Measurements from ENCODE around the gene BMP8B.
"Not testable (repeated sequence)": the region's sequence is repeated elsewhere in the genome, so short reads cannot be mapped to it uniquely, and the experiment has no call there.

GRCh38 chr1:39770100-39771021, 18.3 kb downstream of the BMP8B start:
- not testable (repeated sequence) for TF ChIP-seq CTCF (IDR thresholded peaks at IDR 0.05; ENCODE audit: insufficient read depth, low read depth, low read length); EZH2 (IDR thresholded peaks at IDR 0.05; ENCODE audit: insufficient read depth, low read length)

Measured in astrocyte (in vitro differentiated cells and primary cell).